AG09309 (cell line): ENCODE results near the gene FCN3.

Source experiments
- DNase-seq: peaks from one replicate; pipeline ENCODE4 v3.0.0-alpha.2; 2010; ENCODE audit warnings: low read depth
- H3K4me3 ChIP-seq: 2 replicates; pipeline ENCODE4 v1.5.1; 2011; ENCODE audit warnings: mild to moderate bottlenecking, low read depth, low read length, moderate library complexity; ENCODE audit not compliant: control insufficient read depth
- CTCF ChIP-seq: IDR thresholded peaks from 2 replicates; pipeline ENCODE4 v1.5.1; 2011; ENCODE audit warnings: mild to moderate bottlenecking, low read depth, low read length, inconsistent platforms; ENCODE audit not compliant: insufficient read depth, control insufficient read depth; ENCODE audit errors: missing control alignments

The FCN3 gene

GRCh38 chr1:27346357-27346756 lies 28.3 kb downstream of the FCN3 start:
- H3K4me3 ChIP-seq, result no peak overlapping the region
- no peak for DNase-seq
- TF ChIP-seq CTCF, result no peak

- DNase-seq, result no peak
- TF ChIP-seq CTCF, result no peak
- no peak overlapping the region for H3K4me3 ChIP-seq
Measured at GRCh38 chr1:27345272-27345671, 29.4 kb downstream of the FCN3 start.

- no peak for DNase-seq
- no peak overlapping the region for H3K4me3 ChIP-seq
- no peak for TF ChIP-seq CTCF
Measured at GRCh38 chr1:27343639-27344025, 31.0 kb downstream of the FCN3 start.

- DNase-seq, result no peak
- TF ChIP-seq CTCF, result no peak
- no peak overlapping the region for H3K4me3 ChIP-seq
Measured at GRCh38 chr1:27342778-27343638, 31.6 kb downstream of the FCN3 start.

- H3K4me3 ChIP-seq, result no peak overlapping the region
- no peak for DNase-seq
- TF ChIP-seq CTCF, result no peak
Measured at GRCh38 chr1:27342391-27342777, 32.2 kb downstream of the FCN3 start.

- TF ChIP-seq CTCF, result no peak
- DNase-seq, result no peak
Measured at GRCh38 chr1:27341525-27342252, 32.9 kb downstream of the FCN3 start, which contains the start of gene SYTL1. Gene SYTL1 (plus strand): TSS chr1:27342022. CDS start chr1:27345335, 3,313 bp downstream.

More at GRCh38 chr1:27341525-27342252, 32.9 kb downstream of the FCN3 start, which contains the start of gene SYTL1:
- no peak within 1 kb of the TSS for H3K4me3 ChIP-seq
